ENCODE data around the gene ZBTB20.

Gene ZBTB20

GRCh38 chr3:114893361-114893760 is 253.7 kb downstream of the ZBTB20 start:
- no peaks in the 10 kb centered on the region for H3K36me3 ChIP-seq (ENCODE audit: low read length)
- H3K9me3 ChIP-seq (ENCODE audit: insufficient read depth, low read length) = no peaks in the 10 kb centered on the region
- no peak overlapping the region for H3K9ac ChIP-seq (ENCODE audit: low read length)
- H2AFZ ChIP-seq (ENCODE audit: low read depth, low read length, severe bottlenecking) = no peak overlapping the region
- H4K20me1 ChIP-seq (ENCODE audit: low read depth, low read length) = no peaks in the 10 kb centered on the region
- no peak for TF ChIP-seq EZH2phosphoT487 (conservative IDR thresholded peaks at IDR 0.05; ENCODE audit: low read length)
- TF ChIP-seq, protein P1, sequence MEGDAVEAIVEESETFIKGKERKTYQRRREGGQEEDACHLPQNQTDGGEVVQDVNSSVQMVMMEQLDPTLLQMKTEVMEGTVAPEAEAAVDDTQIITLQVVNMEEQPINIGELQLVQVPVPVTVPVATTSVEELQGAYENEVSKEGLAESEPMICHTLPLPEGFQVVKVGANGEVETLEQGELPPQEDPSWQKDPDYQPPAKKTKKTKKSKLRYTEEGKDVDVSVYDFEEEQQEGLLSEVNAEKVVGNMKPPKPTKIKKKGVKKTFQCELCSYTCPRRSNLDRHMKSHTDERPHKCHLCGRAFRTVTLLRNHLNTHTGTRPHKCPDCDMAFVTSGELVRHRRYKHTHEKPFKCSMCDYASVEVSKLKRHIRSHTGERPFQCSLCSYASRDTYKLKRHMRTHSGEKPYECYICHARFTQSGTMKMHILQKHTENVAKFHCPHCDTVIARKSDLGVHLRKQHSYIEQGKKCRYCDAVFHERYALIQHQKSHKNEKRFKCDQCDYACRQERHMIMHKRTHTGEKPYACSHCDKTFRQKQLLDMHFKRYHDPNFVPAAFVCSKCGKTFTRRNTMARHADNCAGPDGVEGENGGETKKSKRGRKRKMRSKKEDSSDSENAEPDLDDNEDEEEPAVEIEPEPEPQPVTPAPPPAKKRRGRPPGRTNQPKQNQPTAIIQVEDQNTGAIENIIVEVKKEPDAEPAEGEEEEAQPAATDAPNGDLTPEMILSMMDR (IDR thresholded peaks at IDR 0.05; ENCODE audit: insufficient read depth, low read length, poor library complexity, severe bottlenecking) = no peak
- no peaks in the 10 kb centered on the region for H3K9me2 ChIP-seq (replicated peaks; ENCODE audit: insufficient read depth, low read length)
- no peak overlapping the region for H3K4me2 ChIP-seq (ENCODE audit: low read depth, low read length, poor library complexity, severe bottlenecking)
- H3K27me3 ChIP-seq (ENCODE audit: low read length) = no peaks in the 10 kb centered on the region
- no peak overlapping the region for H3K27ac ChIP-seq (ENCODE audit: low read depth, low read length)
- no peaks in the 10 kb centered on the region for H3F3A ChIP-seq (ENCODE audit: insufficient read depth)
- no peaks in the 10 kb centered on the region for H3K79me2 ChIP-seq (ENCODE audit: insufficient read depth, low read length)
- H3K4me3 ChIP-seq (ENCODE audit: insufficient read depth, low read length, poor library complexity, severe bottlenecking) = no peak overlapping the region

GRCh38 chr3:114892880-114893279 is 254.2 kb downstream of the ZBTB20 start:
- Histone ChIP-seq H3K27me3 (ENCODE audit: low read length) (no peaks in the 10 kb centered on the region), H3K36me3 (ENCODE audit: low read length) (no peaks in the 10 kb centered on the region), H3K79me2 (ENCODE audit: insufficient read depth, low read length) (no peaks in the 10 kb centered on the region), H3K9me2 (replicated peaks; ENCODE audit: insufficient read depth, low read length) (no peaks in the 10 kb centered on the region), H3F3A (ENCODE audit: insufficient read depth) (no peaks in the 10 kb centered on the region), H3K4me2 (ENCODE audit: low read depth, low read length, poor library complexity, severe bottlenecking) (no peak overlapping the region), H3K9ac (ENCODE audit: low read length) (no peak overlapping the region), H4K20me1 (ENCODE audit: low read depth, low read length) (no peaks in the 10 kb centered on the region), H2AFZ (ENCODE audit: low read depth, low read length, severe bottlenecking) (no peak overlapping the region), H3K9me3 (ENCODE audit: insufficient read depth, low read length) (no peaks in the 10 kb centered on the region), H3K27ac (ENCODE audit: low read depth, low read length) (no peak overlapping the region), H3K4me3 (ENCODE audit: insufficient read depth, low read length, poor library complexity, severe bottlenecking) (no peak overlapping the region)
- no peak for TF ChIP-seq EZH2phosphoT487 (conservative IDR thresholded peaks at IDR 0.05; ENCODE audit: low read length)
- TF ChIP-seq, protein P1 (IDR thresholded peaks at IDR 0.05; ENCODE audit: insufficient read depth, low read length, poor library complexity, severe bottlenecking) = no peak

GRCh38 chr3:114892131-114892879 is 254.8 kb downstream of the ZBTB20 start:
- H3K27ac ChIP-seq (ENCODE audit: low read depth, low read length) = no peak overlapping the region
- no peaks in the 10 kb centered on the region for H4K20me1 ChIP-seq (ENCODE audit: low read depth, low read length)
- H3K4me3 ChIP-seq (ENCODE audit: insufficient read depth, low read length, poor library complexity, severe bottlenecking) = no peak overlapping the region
- H3K4me2 ChIP-seq (ENCODE audit: low read depth, low read length, poor library complexity, severe bottlenecking) = no peak overlapping the region
- TF ChIP-seq, protein P1 (IDR thresholded peaks at IDR 0.05; ENCODE audit: insufficient read depth, low read length, poor library complexity, severe bottlenecking) = no peak
- no peak for TF ChIP-seq EZH2phosphoT487 (conservative IDR thresholded peaks at IDR 0.05; ENCODE audit: low read length)
- H3K79me2 ChIP-seq (ENCODE audit: insufficient read depth, low read length) = no peaks in the 10 kb centered on the region
- H3K9ac ChIP-seq (ENCODE audit: low read length) = no peak overlapping the region
- no peaks in the 10 kb centered on the region for H3K9me2 ChIP-seq (replicated peaks; ENCODE audit: insufficient read depth, low read length)
- no peaks in the 10 kb centered on the region for H3F3A ChIP-seq (ENCODE audit: insufficient read depth)
- H3K9me3 ChIP-seq (ENCODE audit: insufficient read depth, low read length) = no peaks in the 10 kb centered on the region
- no peak overlapping the region for H2AFZ ChIP-seq (ENCODE audit: low read depth, low read length, severe bottlenecking)
- no peaks in the 10 kb centered on the region for H3K27me3 ChIP-seq (ENCODE audit: low read length)
- H3K36me3 ChIP-seq (ENCODE audit: low read length) = no peaks in the 10 kb centered on the region

Measured in SU-DHL-6 (cell line).